ENCODE results near the gene MT1H. TPM values are rescaled to one million over a fixed set of nuclear protein-coding genes. Genes with fewer than 3 reads are reported as not detected.
A peak's percentile ranks its signal among the peaks of the same experiment; 100 is the strongest.

Gene MT1H
- total and polyA plus RNA-seq, 2 of the 13 experiments (the other 11 are each of a cell fraction or from before 2014, with no cell fraction given), result 0.60 TPM; not detected in 1

- no peak for TF ChIP-seq SAFB2 (CRISPR knock-in tag; IDR thresholded peaks at IDR 0.05; ENCODE audit: borderline replicate concordance, low read depth)
- TF ChIP-seq ARID2 (CRISPR knock-in tag; IDR thresholded peaks at IDR 0.05; ENCODE audit: borderline replicate concordance), result no peak
- peak; percentile 73 for TF ChIP-seq GFI1 (CRISPR knock-in tag; IDR thresholded peaks at IDR 0.05; ENCODE audit: borderline replicate concordance)
- no peak for TF ChIP-seq TBP (CRISPR knock-in tag; IDR thresholded peaks at IDR 0.05)
- no peak for TF ChIP-seq RXRA (CRISPR knock-in tag; IDR thresholded peaks at IDR 0.05)
- no peak for TF ChIP-seq CHD4 (IDR thresholded peaks at IDR 0.05; ENCODE audit: borderline replicate concordance, low read length)
- TF ChIP-seq ZNF510 (CRISPR knock-in tag; IDR thresholded peaks at IDR 0.05; ENCODE audit: low read depth), result no peak
- peak; percentile 43; the same call in 1 of the 2 replicates for TF ChIP-seq MAX (IDR thresholded peaks at IDR 0.05)
- TF ChIP-seq ESRRA (CRISPR knock-in tag; IDR thresholded peaks at IDR 0.05; ENCODE audit: low read depth), result no peak
- no peak for TF ChIP-seq ARNTL (CRISPR knock-in tag; IDR thresholded peaks at IDR 0.05)
- peak; percentile 57; the same call in 1 of the 2 replicates for TF ChIP-seq ZSCAN31 (CRISPR knock-in tag; IDR thresholded peaks at IDR 0.05; ENCODE audit: low read depth)
- no peak; the same call in 1 of the 2 replicates for TF ChIP-seq MED1 (CRISPR knock-in tag; IDR thresholded peaks at IDR 0.05)
- TF ChIP-seq NR2C2 (CRISPR knock-in tag; IDR thresholded peaks at IDR 0.05; ENCODE audit: borderline replicate concordance), result no peak
- TF ChIP-seq ZNF780A (CRISPR knock-in tag; IDR thresholded peaks at IDR 0.05), result no peak
- TF ChIP-seq MAF1 (CRISPR knock-in tag; IDR thresholded peaks at IDR 0.05; ENCODE audit: borderline replicate concordance), result no peak
- TF ChIP-seq SNAPC2 (CRISPR knock-in tag; IDR thresholded peaks at IDR 0.05), result no peak
- no peak; the same call in 1 of the 2 replicates for TF ChIP-seq RNF2 (conservative IDR thresholded peaks at IDR 0.05; ENCODE audit: low read depth)
- no peak for TF ChIP-seq ATF4 (CRISPR knock-in tag; IDR thresholded peaks at IDR 0.05)
- TF ChIP-seq PTBP1 (IDR thresholded peaks at IDR 0.05; ENCODE audit: low read depth, low read length, poor library complexity, severe bottlenecking), result no peak
- peak; percentile 87 for TF ChIP-seq ZNF687 (CRISPR knock-in tag; IDR thresholded peaks at IDR 0.05)
- TF ChIP-seq ZNF572 (CRISPR knock-in tag; IDR thresholded peaks at IDR 0.05), result 0 out of 2 replicates have a peak, but pooled peaks have one; percentile 18
- no peak for TF ChIP-seq MXI1 (IDR thresholded peaks at IDR 0.05; ENCODE audit: borderline replicate concordance, low read depth, low read length)
- TF ChIP-seq ZBTB39 (CRISPR knock-in tag; IDR thresholded peaks at IDR 0.05), result no peak
Measured at GRCh38 chr16:56625140-56625942, 44.3 kb upstream of the MT1H start, which contains the start of gene MT1E (continued).

Data from HepG2 (cell line).